GM21723 (cell line): Measurements from ENCODE around the gene PDXDC1.
A peak's percentile ranks its signal among the peaks of the same experiment; 100 is the strongest.
"Not testable (repeated sequence)": the region's sequence is repeated elsewhere in the genome, so short reads cannot be mapped to it uniquely, and the experiment has no call there.

Experiments used
- ATAC-seq: cut with Tn5 transposase; IDR thresholded peaks from one replicate; pipeline ENCODE4 v1.9.1; 2021; ENCODE audit warnings: mild to moderate bottlenecking, moderate library complexity; ENCODE audit not compliant: unreplicated experiment

Gene PDXDC1

DNA sequence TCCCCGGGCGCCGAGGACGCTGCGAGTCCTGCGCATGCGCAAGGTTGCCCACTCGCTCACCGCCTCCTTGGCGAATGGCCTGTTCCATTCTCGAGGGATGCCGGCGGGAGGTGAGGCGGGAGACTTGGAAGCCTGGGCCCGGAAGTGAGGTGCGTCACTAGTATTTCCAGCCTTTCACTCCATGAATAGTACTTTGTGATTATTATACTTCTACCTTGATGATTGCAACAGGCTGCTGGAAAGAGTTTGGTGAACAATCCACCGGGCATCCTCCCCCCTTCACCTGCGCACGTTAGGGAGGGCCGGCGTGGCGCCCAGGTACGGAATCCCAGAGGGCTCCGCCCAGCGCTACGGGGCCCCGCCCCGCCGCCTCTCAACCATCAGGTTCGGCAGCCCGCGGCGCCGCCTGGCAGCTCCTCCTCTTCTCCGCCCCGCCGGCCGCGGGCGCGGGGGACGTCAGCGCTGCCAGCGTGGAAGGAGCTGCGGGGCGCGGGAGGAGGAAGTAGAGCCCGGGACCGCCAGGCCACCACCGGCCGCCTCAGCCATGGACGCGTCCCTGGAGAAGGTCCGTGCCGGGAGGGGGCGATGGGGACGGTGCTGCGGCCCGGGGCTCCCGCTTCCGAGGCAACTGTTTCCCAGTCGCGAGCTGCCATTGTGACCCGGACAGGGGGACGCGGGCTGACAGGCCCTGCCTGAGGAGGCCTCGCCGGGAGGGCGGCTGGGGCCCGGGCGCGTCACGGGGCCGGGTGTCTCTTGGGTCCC is at the start of gene PDXDC1:
TSS of gene PDXDC1 (plus strand) at position 371 of the 762 bp plus-strand sequence. CDS start at position 545, 174 bp downstream.
- ATAC-seq: peak; percentile 90

- ATAC-seq: not testable (repeated sequence)
Observed at GRCh38 chr16:14928064-14928714, 46.6 kb upstream of the PDXDC1 start.

- not testable (repeated sequence) for ATAC-seq
Observed at GRCh38 chr16:14929176-14929575, 45.6 kb upstream of the PDXDC1 start.

DNA sequence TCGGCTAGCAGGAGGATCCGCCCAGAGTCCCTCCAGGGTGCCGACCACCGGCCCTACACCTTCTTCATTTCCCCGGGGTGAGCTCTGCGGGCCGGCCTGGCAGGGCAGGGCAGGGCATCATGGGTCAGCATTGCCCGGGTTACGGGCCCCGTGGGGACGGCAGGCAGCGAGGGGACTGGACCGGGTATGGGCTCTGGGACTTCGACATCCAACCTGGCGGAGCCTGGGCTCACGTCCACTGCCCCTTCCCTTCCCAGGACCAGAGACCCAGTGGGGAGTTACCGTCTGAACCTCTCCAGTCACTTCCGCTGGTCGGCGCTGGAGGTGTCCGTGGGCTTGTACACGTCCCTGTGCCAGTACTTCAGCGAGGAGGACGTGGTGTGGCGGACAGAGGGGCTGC is 44.6 kb upstream of the PDXDC1 start:
- ATAC-seq: not testable (repeated sequence)

GRCh38 chr16:14930971-14931370 is 43.9 kb upstream of the PDXDC1 start:
- ATAC-seq: not testable (repeated sequence)

GRCh38 chr16:14932581-14933375 is 42.0 kb upstream of the PDXDC1 start:
- not testable (repeated sequence) for ATAC-seq

- ATAC-seq: not testable (repeated sequence)
Observed at GRCh38 chr16:14937143-14937542, 37.7 kb upstream of the PDXDC1 start, which contains the start of gene NPIPA1. TSS of gene NPIPA1 (plus strand) at chr16:14937443. CDS start at chr16:14937443, 0 bp downstream.

DNA sequence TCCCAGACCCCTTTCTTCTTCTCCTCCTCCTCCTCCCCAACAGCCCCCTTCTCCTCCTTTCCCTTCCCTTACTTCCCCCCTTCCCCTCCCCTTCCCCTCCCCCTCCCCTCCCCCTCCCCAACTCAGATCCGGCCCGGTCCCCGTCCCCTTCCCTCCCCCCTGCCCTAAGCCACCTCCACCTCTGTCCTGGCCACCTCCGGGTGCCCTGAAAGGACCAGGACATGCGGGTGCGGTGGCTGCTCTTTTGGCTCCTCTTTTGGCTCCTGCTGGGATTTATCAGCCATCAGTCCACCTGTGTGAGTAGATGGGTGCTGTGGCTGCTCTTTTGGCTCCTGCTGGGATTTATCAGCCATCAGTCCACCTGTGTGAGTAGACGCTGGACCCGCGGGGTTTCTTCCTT is 36.8 kb upstream of the PDXDC1 start:
- ATAC-seq: not testable (repeated sequence)

DNA sequence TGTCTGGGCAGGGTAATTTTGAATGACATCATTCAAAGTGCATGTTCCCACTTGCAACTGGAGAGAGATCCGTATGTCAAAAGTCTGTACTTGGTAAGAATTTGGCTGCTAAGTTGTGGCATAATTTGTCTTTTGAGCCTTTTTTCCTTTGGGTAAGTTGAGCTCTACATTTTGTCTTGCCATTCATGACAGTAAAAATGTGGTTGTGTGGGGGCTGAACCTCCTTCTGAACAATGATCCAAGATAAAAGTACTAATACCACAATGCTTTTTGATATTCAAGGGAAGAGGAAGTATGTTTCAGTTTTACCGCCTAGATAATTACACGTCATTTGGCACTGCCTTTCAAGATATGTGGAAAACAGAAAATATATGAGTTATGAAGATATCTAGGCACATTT is 32.1 kb upstream of the PDXDC1 start:
- not testable (repeated sequence) for ATAC-seq

- ATAC-seq: no peak
Observed at GRCh38 chr16:14955546-14956231, 19.1 kb upstream of the PDXDC1 start.

- no peak for ATAC-seq
Observed at GRCh38 chr16:14957576-14958322, 17.1 kb upstream of the PDXDC1 start.

DNA sequence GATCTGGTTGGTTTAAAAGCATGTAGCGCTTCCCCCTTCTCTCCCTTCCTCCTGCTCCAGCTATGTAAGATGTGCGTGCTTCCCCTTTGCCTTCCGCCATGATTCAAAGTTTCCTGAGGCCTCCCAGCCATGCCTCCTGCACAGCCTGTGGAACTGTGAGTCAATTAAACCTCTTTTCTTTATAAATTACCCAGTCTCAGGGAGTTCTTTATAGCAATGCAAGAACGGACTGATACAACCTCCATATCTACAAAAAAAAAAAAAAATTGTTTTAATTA is 16.6 kb upstream of the PDXDC1 start:
- ATAC-seq: no peak

GRCh38 chr16:14958970-14959369 is 15.9 kb upstream of the PDXDC1 start:
- no peak for ATAC-seq

DNA sequence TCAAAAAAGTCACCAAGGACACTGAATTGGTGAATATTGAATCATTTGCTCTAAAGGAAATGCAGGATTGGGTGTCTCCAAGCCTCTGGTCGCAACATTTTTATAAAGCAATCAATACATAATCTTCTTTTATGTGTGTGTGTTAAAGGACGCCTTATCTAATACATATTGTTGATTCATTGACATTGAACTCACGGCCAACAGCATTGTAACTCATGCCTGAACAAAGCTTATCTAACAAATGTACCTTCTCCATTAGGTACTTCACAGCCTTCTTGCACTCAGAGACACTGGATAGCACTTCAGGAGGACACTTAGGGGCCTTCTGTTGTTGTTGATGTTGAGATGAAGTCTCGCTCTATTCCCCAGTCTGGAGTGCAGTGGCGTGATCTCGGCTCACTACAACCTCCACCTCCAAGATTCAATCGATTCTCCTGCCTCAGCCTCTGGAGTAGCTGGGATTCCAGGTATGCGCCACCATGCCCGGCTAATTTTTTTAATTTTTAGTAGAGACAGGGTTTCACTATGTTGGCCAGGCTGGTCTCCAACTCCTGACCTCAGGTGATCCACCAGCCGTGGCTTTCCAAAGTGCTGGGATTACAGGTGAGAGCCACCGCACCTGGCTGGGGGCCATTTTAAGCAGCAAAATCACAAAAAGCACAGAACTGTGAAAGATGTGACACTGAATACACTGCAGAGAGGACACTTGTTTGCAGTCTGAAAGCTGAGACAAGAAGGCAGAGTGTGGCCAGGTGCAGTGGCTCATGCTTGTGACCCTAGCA is 13.2 kb upstream of the PDXDC1 start:
- ATAC-seq: no peak

DNA sequence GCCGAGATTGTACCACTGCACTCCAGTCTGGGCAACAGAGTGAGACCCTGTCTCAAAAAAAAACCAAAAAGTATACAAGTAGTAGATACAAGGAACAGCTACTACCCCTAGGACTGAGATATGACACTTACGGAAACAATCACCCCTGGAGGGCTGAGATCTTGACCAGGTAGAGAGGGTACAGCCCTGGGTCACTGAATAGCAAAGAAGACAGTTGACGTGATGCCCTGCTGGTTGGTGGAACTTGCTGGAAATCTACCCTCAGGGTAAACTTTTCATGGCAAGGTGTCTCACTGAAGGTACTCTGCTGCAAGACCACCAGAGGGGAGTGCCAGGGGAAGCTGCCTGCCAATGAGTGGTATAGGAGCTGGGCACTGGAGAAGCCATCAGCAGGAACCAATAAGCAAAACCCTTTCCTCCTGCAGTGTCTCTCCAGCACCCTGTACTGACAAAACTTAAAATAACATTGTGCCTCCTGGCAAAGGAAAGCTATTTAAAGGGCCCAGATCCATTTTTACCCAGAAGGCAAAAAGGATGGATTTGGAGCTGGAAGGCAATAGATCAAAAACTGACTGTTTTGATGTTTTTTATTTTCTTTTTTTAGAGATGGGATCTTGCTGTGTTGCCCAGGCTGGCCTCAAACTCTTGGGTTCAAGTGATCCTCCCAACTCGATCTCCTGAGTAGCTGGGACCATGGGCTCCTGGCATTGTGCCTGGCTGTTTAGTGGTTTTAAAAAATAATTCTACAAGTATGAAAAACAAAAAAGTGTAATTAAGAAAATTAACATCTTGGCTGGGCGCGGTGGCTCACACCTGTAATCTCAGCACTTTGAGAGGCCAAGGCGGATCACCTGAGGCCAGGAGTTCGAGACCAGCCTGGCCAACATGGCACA is 11.3 kb upstream of the PDXDC1 start:
- ATAC-seq: no peak

- ATAC-seq: no peak
Observed at GRCh38 chr16:14965328-14965727, 9.5 kb upstream of the PDXDC1 start.

- not testable (repeated sequence) for ATAC-seq
Observed at GRCh38 chr16:14969795-14970194, 5.0 kb upstream of the PDXDC1 start.

DNA sequence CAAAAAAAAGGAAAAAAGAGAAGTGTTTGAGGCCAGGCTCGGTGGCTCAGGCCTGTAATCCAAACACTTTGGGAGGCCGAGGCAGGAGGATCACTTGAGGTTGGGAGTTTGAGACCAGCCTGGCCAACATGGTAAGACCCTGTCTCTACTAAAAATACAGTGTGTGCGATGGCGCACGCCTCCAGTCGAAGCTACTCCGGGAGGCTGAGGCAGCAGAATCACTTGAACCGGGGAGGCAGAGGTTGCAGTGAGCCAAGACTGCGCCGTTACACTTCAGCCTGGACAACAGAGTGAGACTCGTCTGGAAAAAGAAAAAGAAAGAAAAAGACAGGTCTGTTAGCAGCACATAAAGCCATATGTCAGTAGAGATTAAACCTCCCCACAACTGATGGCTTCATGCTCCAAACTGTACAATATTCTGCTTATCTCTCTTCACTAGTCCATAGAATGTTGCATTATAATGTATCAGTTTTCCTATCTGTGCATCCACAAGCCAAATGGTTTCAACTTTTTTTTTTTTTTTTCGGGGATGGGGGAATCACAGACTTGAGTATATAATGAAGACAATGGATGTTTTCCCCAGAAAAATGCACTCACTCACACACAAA is 3.1 kb upstream of the PDXDC1 start:
- ATAC-seq: not testable (repeated sequence)
